Measurements from ENCODE around the gene IFNA5.

Gene IFNA5

GRCh38 chr9:21305213-21305612 lies at the start of gene IFNA5:
TSS of gene IFNA5 (minus strand) at chr9:21305313. CDS start at chr9:21305256, 57 bp downstream.
- no peak for TF ChIP-seq CTCF (IDR thresholded peaks at IDR 0.05; ENCODE audit: insufficient read depth, low read depth, low read length, missing control alignments)
- no peak within 1 kb of the TSS for H3K4me3 ChIP-seq (ENCODE audit: low read length)
- no peak for DNase-seq (ENCODE audit: low read depth)

GRCh38 chr9:21350787-21351186 lies 45.7 kb upstream of the IFNA5 start, which contains the start of gene IFNA6:
TSS of gene IFNA6 (minus strand) at chr9:21350887. CDS start at chr9:21350887, 0 bp downstream.
- TF ChIP-seq CTCF (IDR thresholded peaks at IDR 0.05; ENCODE audit: insufficient read depth, low read depth, low read length, missing control alignments), result no peak
- DNase-seq (ENCODE audit: low read depth), result no peak
- no peak within 1 kb of the TSS for H3K4me3 ChIP-seq (ENCODE audit: low read length)

- no peak for TF ChIP-seq CTCF (IDR thresholded peaks at IDR 0.05; ENCODE audit: insufficient read depth, low read depth, low read length, missing control alignments)
- DNase-seq (ENCODE audit: low read depth), result no peak
- no peak overlapping the region for H3K4me3 ChIP-seq (ENCODE audit: low read length)
Measured at GRCh38 chr9:21348430-21348970, 43.4 kb upstream of the IFNA5 start.

- no peak overlapping the region for H3K4me3 ChIP-seq (ENCODE audit: low read length)
- DNase-seq (ENCODE audit: low read depth), result no peak
- no peak for TF ChIP-seq CTCF (IDR thresholded peaks at IDR 0.05; ENCODE audit: insufficient read depth, low read depth, low read length, missing control alignments)
Measured at GRCh38 chr9:21340735-21341134, 35.6 kb upstream of the IFNA5 start.

- TF ChIP-seq CTCF (IDR thresholded peaks at IDR 0.05; ENCODE audit: insufficient read depth, low read depth, low read length, missing control alignments), result no peak
- DNase-seq (ENCODE audit: low read depth), result no peak
- H3K4me3 ChIP-seq (ENCODE audit: low read length), result no peak overlapping the region
Measured at GRCh38 chr9:21336457-21336856, 31.3 kb upstream of the IFNA5 start.

- TF ChIP-seq CTCF (IDR thresholded peaks at IDR 0.05; ENCODE audit: insufficient read depth, low read depth, low read length, missing control alignments), result no peak
- peak; percentile 89 for DNase-seq (ENCODE audit: low read depth)
- peak within 1 kb of the TSS; percentile 85 for H3K4me3 ChIP-seq (ENCODE audit: low read length)
Measured at GRCh38 chr9:21334701-21335632, 29.9 kb upstream of the IFNA5 start, which contains the start of gene KLHL9. TSS of gene KLHL9 (minus strand) at chr9:21335404. CDS start at chr9:21334859, 545 bp downstream.
